ENCODE data around the gene GCSAML.

DNA sequence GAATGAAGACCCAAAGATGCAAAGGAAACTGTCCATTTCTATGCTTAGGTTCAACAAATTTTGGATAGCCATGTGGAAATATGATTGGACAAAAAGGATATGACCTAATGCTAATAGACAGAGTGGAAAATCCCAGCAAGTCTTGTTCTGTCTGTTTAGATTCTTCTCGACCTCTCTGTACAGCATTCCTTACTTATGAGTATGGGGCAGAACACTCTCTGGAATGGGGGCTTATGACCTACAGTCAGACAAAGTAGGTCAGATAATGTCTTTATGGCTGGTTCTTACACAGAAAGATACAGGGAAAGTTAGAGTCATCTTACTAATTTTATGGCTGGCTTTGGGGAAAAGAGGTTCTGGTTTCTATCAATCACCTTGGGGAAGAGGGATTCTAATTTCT is 2.8 kb downstream of the GCSAML start:
- TF ChIP-seq, protein P1, sequence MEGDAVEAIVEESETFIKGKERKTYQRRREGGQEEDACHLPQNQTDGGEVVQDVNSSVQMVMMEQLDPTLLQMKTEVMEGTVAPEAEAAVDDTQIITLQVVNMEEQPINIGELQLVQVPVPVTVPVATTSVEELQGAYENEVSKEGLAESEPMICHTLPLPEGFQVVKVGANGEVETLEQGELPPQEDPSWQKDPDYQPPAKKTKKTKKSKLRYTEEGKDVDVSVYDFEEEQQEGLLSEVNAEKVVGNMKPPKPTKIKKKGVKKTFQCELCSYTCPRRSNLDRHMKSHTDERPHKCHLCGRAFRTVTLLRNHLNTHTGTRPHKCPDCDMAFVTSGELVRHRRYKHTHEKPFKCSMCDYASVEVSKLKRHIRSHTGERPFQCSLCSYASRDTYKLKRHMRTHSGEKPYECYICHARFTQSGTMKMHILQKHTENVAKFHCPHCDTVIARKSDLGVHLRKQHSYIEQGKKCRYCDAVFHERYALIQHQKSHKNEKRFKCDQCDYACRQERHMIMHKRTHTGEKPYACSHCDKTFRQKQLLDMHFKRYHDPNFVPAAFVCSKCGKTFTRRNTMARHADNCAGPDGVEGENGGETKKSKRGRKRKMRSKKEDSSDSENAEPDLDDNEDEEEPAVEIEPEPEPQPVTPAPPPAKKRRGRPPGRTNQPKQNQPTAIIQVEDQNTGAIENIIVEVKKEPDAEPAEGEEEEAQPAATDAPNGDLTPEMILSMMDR (IDR thresholded peaks at IDR 0.05; ENCODE audit: low read depth, low read length) = no peak
- TF ChIP-seq EZH2phosphoT487 (IDR thresholded peaks at IDR 0.05; ENCODE audit: low read depth) = no peak
